H9 (cell line): ENCODE measurements around the gene OPA3. TPM values are rescaled to one million over a fixed set of nuclear protein-coding genes. Genes with fewer than 3 reads are reported as not detected.

Source experiments
- DNase-seq: peaks from one replicate; pipeline ENCODE4 v3.0.0-alpha.2; 2017
- H2AFZ ChIP-seq: one replicate; pipeline ENCODE4 v1.6.1; 2013; ENCODE audit warnings: mild to moderate bottlenecking, low read length, control low read depth, moderate library complexity
- H2AK5ac ChIP-seq: 2 replicates; pipeline ENCODE4 v1.6.1; 2013; ENCODE audit warnings: low read length, control low read depth, mixed read lengths; ENCODE audit not compliant: insufficient read length
- H2BK120ac ChIP-seq: one replicate; pipeline ENCODE4 v1.6.1; 2013; ENCODE audit warnings: low read depth, mild to moderate bottlenecking, low read length, control low read depth, inconsistent platforms; ENCODE audit not compliant: poor library complexity, severe bottlenecking
- H2BK12ac ChIP-seq: 2 replicates; pipeline ENCODE4 v1.6.1; 2013; ENCODE audit warnings: low read length, control low read depth, mixed read lengths, low read depth; ENCODE audit not compliant: insufficient read length
- H2BK15ac ChIP-seq: 2 replicates; pipeline ENCODE4 v1.6.1; 2013; ENCODE audit warnings: low read depth, low read length, control low read depth
- H2BK20ac ChIP-seq: one replicate; pipeline ENCODE4 v1.6.1; 2013; ENCODE audit warnings: low read depth, mild to moderate bottlenecking, low read length, control low read depth, inconsistent platforms; ENCODE audit not compliant: poor library complexity, severe bottlenecking
- H2BK5ac ChIP-seq: 2 replicates; pipeline ENCODE4 v1.6.1; 2013; ENCODE audit warnings: low read length, control low read depth, mixed read lengths; ENCODE audit not compliant: insufficient read length
- H3K14ac ChIP-seq: 2 replicates; pipeline ENCODE4 v1.6.1; 2013; ENCODE audit warnings: low read length, control low read depth; ENCODE audit not compliant: insufficient read depth
- H3K18ac ChIP-seq: 2 replicates; pipeline ENCODE4 v1.6.1; 2013; ENCODE audit warnings: low read depth, mild to moderate bottlenecking, mixed read lengths, low read length, control low read depth; ENCODE audit not compliant: insufficient read length
- H3K23ac ChIP-seq: 2 replicates; pipeline ENCODE4 v1.6.1; 2013; ENCODE audit warnings: low read length, control low read depth, mixed read lengths, low read depth; ENCODE audit not compliant: insufficient read length
- H3K23me2 ChIP-seq: 2 replicates; pipeline ENCODE4 v1.6.1; 2013; ENCODE audit warnings: low read depth, mild to moderate bottlenecking, mixed read lengths, low read length, control low read depth; ENCODE audit not compliant: insufficient read length, poor library complexity, severe bottlenecking
- H3K27ac ChIP-seq: 2 replicates; pipeline ENCODE4 v1.5.1; 2013; ENCODE audit warnings: low read length, control low read depth, mixed read lengths, low read depth; ENCODE audit not compliant: insufficient read length
- H3K27me3 ChIP-seq: 2 replicates; pipeline ENCODE4 v1.6.1; 2013; ENCODE audit warnings: low read length, control low read depth, inconsistent platforms; ENCODE audit not compliant: insufficient read depth
- H3K4ac ChIP-seq: 2 replicates; pipeline ENCODE4 v1.6.1; 2013; ENCODE audit warnings: low read depth, mild to moderate bottlenecking, control low read depth, inconsistent platforms, low read length, moderate library complexity
- H3K4me1 ChIP-seq: 2 replicates; pipeline ENCODE4 v1.6.1; 2013; ENCODE audit warnings: low read length, control low read depth, inconsistent platforms; ENCODE audit not compliant: insufficient read depth
- H3K4me2 ChIP-seq: 2 replicates; pipeline ENCODE4 v1.6.1; 2013; ENCODE audit warnings: low read length, control low read depth, mixed read lengths; ENCODE audit not compliant: insufficient read length, insufficient read depth
- H3K56ac ChIP-seq: 2 replicates; pipeline ENCODE4 v1.6.1; 2013; ENCODE audit warnings: low read depth, mild to moderate bottlenecking, mixed read lengths, low read length, control low read depth; ENCODE audit not compliant: insufficient read length
- H3K79me1 ChIP-seq: 2 replicates; pipeline ENCODE4 v1.6.1; 2013; ENCODE audit warnings: low read depth, mild to moderate bottlenecking, moderate library complexity, low read length, control low read depth, inconsistent platforms; ENCODE audit not compliant: insufficient read depth, poor library complexity, severe bottlenecking
- H3K79me2 ChIP-seq: 2 replicates; pipeline ENCODE4 v1.6.1; 2013; ENCODE audit warnings: low read length, control low read depth, inconsistent platforms; ENCODE audit not compliant: insufficient read depth
- H3K9ac ChIP-seq: 2 replicates; pipeline ENCODE4 v1.6.1; 2013; ENCODE audit warnings: low read length, control low read depth, mixed read lengths; ENCODE audit not compliant: insufficient read length; ENCODE audit errors: extremely low read depth
- H3K9me3 ChIP-seq: one replicate; pipeline ENCODE4 v1.6.1; 2013; ENCODE audit warnings: low read depth, low read length, inconsistent platforms; ENCODE audit not compliant: control insufficient read depth
- H3T11ph ChIP-seq: one replicate; pipeline ENCODE4 v1.6.1; 2013; ENCODE audit warnings: mild to moderate bottlenecking, low read length, control low read depth, inconsistent platforms
- H4K20me1 ChIP-seq: one replicate; pipeline ENCODE4 v1.6.1; 2013; ENCODE audit not compliant: control insufficient read depth, insufficient read length, insufficient read depth
- H4K5ac ChIP-seq: 2 replicates; pipeline ENCODE4 v1.6.1; 2013; ENCODE audit warnings: low read depth, mild to moderate bottlenecking, mixed read lengths, low read length, control low read depth; ENCODE audit not compliant: insufficient read length
- H4K8ac ChIP-seq: replicated peaks from 2 replicates; pipeline ENCODE4 v1.6.1; 2013; ENCODE audit warnings: low read length, control low read depth, mixed read lengths, low read depth; ENCODE audit not compliant: insufficient read length
- H4K91ac ChIP-seq: 2 replicates; pipeline ENCODE4 v1.6.1; 2013; ENCODE audit warnings: low read depth, mild to moderate bottlenecking, moderate library complexity, mixed read lengths, low read length, control low read depth; ENCODE audit not compliant: insufficient read length
- H3K27ac Mint-ChIP-seq, 3 experiments: 2 replicates in 2 of 3; 3 replicates in 1 of 3; pipeline ENCODE4 v1.8.0; 2020 to 2021; ENCODE audit warnings: mixed read lengths in 3 of 3, mild to moderate bottlenecking in 1 of 3, moderate library complexity in 1 of 3
- H3K27me3 Mint-ChIP-seq: 2 replicates; pipeline ENCODE4 v1.8.0; 2021; ENCODE audit warnings: low read depth, mild to moderate bottlenecking, moderate library complexity, mixed read lengths
- H3K36me3 Mint-ChIP-seq, 3 experiments: 2 replicates in 2 of 3; 3 replicates in 1 of 3; pipeline ENCODE4 v1.8.0; 2020 to 2021; ENCODE audit warnings: low read depth in 3 of 3, mixed read lengths in 3 of 3; ENCODE audit not compliant: insufficient read depth in 1 of 3
- H3K4me1 Mint-ChIP-seq, 2 experiments: 2 replicates each; pipeline ENCODE4 v1.8.0; 2020; ENCODE audit warnings: mixed read lengths in 2 of 2
- H3K4me3 Mint-ChIP-seq, 2 experiments: 2 replicates in 1 of 2; 3 replicates in 1 of 2; pipeline ENCODE4 v1.8.0; 2020 to 2021; ENCODE audit warnings: mild to moderate bottlenecking in 2 of 2, mixed read lengths in 2 of 2, moderate library complexity in 1 of 2
- H3K9me3 Mint-ChIP-seq, 2 experiments: 2 replicates in 1 of 2; 3 replicates in 1 of 2; pipeline ENCODE4 v1.8.0; 2020; ENCODE audit warnings: mild to moderate bottlenecking in 2 of 2, mixed read lengths in 2 of 2, moderate library complexity in 1 of 2
- CTCF ChIP-seq: fragments of 200-600 bp; sonication (generic); conservative IDR thresholded peaks from 3 replicates; pipeline ENCODE4 v1.8.0; 2021; ENCODE audit warnings: antibody characterized with exemption, mild to moderate bottlenecking
- WGBS: extraction: QIAGEN DNeasy Blood & Tissue Kit; methylation state at CpG from one replicate; pipeline ENCODE4 v1.1.7; 2013; ENCODE audit warnings: missing lambda C conversion rate, low lambda C conversion rate, mixed read lengths; ENCODE audit not compliant: insufficient read length; ENCODE audit errors: extremely low coverage; 5-methylcytosine and 5-hydroxymethylcytosine counted together
- total RNA-seq: library from RNA; stranded (reverse); gene quantifications from 2 replicates; pipeline ENCODE4 v1.2.1, GENCODE V29; 2021

The OPA3 gene
- total RNA-seq, 1 experiment from 2014 or later = 13.0 TPM

GRCh38 chr19:45553464-45553863 is 31.1 kb downstream of the OPA3 start:
- Histone ChIP-seq H3K4me2 (no peak overlapping the region), H4K20me1 (no peaks in the 10 kb centered on the region)
- peak overlapping the region in 1 of 2 experiments; percentile 47; a peak in 2 of 5 replicates for H3K4me3 Mint-ChIP-seq

More at GRCh38 chr19:45553464-45553863, 31.1 kb downstream of the OPA3 start:
- Histone ChIP-seq H4K91ac (no peak overlapping the region), H3K4me1 (no peaks in the 10 kb centered on the region), H3K4ac (no peak overlapping the region), H2BK5ac (no peak overlapping the region), H2AFZ (no peak overlapping the region), H3K18ac (no peak overlapping the region), H4K8ac (no peak overlapping the region), H3T11ph (no peak overlapping the region), H3K79me2 (0 out of 2 replicates have a peak, but pooled peaks cover 2% of the 10 kb centered on the region), H3K14ac (no peak overlapping the region), H3K23ac (no peak overlapping the region), H2AK5ac (no peak overlapping the region), H3K9ac (no peak overlapping the region), H2BK120ac (no peak overlapping the region), H4K5ac (no peak overlapping the region), H3K23me2 (no peaks in the 10 kb centered on the region), H3K27me3 (no peaks in the 10 kb centered on the region), H3K27ac (no peak overlapping the region), H2BK15ac (no peak overlapping the region), H2BK20ac (no peak overlapping the region), H3K79me1 (no peaks in the 10 kb centered on the region), H2BK12ac (no peak overlapping the region), H3K56ac (no peak overlapping the region), H3K9me3 (no peaks in the 10 kb centered on the region)
- TF ChIP-seq CTCF = peak; percentile 56
- Mint-ChIP-seq H3K27ac (no peak overlapping the region), H3K4me1 (peaks cover 22 to 23% of the 10 kb centered on the region in 2 experiments), H3K36me3 (peaks cover 0 to 6% (median 0%) of the 10 kb centered on the region in 3 experiments; a peak in 3 of 7 replicates), H3K27me3 (no peaks in the 10 kb centered on the region; the same call in 1 of the 2 replicates), H3K9me3 (no peaks in the 10 kb centered on the region)
- peak; percentile 87 for DNase-seq
- WGBS = no CpG with 5 or more reads among the region's 34 CpGs
